AG04450 (cell line): ENCODE results near the gene PRKCZ. TPM values are rescaled to one million over a fixed set of nuclear protein-coding genes. Genes with fewer than 3 reads are reported as not detected.

Experiments used
- CTCF ChIA-PET: fragments of 300-600, 350-600 bp; formaldehyde crosslinking; extraction: SDS; loops from one replicate; lab custom pipeline; 2022; ENCODE audit warnings: antibody characterized with exemption, inconsistent platforms; lab: Charles Lee
- POLR2A ChIA-PET: fragments of 350-600 bp; formaldehyde crosslinking; extraction: SDS; loops from one replicate; lab custom pipeline; 2021; ENCODE audit warnings: antibody characterized with exemption, inconsistent platforms; lab: Yijun Ruan, JAX
- DNase-seq: peaks from one replicate; pipeline ENCODE4 v3.0.0-alpha.2; 2011; ENCODE audit warnings: low read depth, low spot score
- H3K27ac ChIP-seq: one replicate; pipeline ENCODE4 v1.5.1; 2012; ENCODE audit warnings: low read depth, low read length, control low read depth
- H3K27me3 ChIP-seq: one replicate; pipeline ENCODE4 v1.6.0; 2012; ENCODE audit warnings: low read length; ENCODE audit not compliant: control insufficient read depth, insufficient read depth
- H3K4me3 ChIP-seq: 2 replicates; pipeline ENCODE4 v1.5.1; 2011; ENCODE audit warnings: mild to moderate bottlenecking, low read depth, low read length, control low read depth
- H3K9me3 ChIP-seq: 2 replicates; pipeline ENCODE4 v1.5.1; 2012; ENCODE audit warnings: low read length; ENCODE audit not compliant: control insufficient read depth, insufficient read depth
- polyA plus RNA-seq: library from polyadenylated mRNA; depleted of rRNA; stranded (reverse); fragments of >200 nt; gene quantifications from 2 replicates; pipeline ENCODE4 v1.2.3, GENCODE V29; 2011
- TF ChIP-seq, protein P1 (sequence below): IDR thresholded peaks from 2 replicates; pipeline ENCODE4 v1.5.1; 2011; ENCODE audit warnings: low read depth, low read length, control low read depth, inconsistent platforms

PRKCZ gene
- polyA plus RNA-seq, 1 experiment: 3.0 TPM

DNA sequence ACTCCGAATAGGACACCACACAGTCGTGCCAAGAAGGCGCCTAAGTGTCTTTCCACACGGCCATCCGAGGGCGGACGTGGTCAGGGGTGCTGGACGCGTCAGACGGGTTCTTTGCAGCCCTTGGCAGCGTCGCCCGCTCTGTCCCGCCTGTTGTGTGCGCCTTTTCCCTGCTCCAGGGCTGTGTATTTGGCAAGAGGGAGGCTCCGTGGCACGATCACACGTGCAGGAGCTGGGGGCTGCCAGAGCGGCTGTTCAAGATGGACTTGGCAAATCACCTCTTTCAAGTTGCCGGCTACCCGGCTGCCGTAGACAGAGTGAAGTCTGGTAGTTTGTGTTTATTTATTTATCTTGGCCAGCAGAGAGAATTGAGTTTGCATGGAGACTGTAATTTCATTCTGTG is 31.9 kb downstream of the PRKCZ start:
- Histone ChIP-seq H3K27ac (no peak overlapping the region), H3K4me3 (no peak overlapping the region), H3K27me3 (peaks cover 3% of the 10 kb centered on the region), H3K9me3 (peaks cover 49% of the 10 kb centered on the region)
- TF ChIP-seq, protein P1, sequence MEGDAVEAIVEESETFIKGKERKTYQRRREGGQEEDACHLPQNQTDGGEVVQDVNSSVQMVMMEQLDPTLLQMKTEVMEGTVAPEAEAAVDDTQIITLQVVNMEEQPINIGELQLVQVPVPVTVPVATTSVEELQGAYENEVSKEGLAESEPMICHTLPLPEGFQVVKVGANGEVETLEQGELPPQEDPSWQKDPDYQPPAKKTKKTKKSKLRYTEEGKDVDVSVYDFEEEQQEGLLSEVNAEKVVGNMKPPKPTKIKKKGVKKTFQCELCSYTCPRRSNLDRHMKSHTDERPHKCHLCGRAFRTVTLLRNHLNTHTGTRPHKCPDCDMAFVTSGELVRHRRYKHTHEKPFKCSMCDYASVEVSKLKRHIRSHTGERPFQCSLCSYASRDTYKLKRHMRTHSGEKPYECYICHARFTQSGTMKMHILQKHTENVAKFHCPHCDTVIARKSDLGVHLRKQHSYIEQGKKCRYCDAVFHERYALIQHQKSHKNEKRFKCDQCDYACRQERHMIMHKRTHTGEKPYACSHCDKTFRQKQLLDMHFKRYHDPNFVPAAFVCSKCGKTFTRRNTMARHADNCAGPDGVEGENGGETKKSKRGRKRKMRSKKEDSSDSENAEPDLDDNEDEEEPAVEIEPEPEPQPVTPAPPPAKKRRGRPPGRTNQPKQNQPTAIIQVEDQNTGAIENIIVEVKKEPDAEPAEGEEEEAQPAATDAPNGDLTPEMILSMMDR: no peak
- ChIA-PET POLR2A (no interaction called here), CTCF (no interaction called here)
- no peak for DNase-seq

DNA sequence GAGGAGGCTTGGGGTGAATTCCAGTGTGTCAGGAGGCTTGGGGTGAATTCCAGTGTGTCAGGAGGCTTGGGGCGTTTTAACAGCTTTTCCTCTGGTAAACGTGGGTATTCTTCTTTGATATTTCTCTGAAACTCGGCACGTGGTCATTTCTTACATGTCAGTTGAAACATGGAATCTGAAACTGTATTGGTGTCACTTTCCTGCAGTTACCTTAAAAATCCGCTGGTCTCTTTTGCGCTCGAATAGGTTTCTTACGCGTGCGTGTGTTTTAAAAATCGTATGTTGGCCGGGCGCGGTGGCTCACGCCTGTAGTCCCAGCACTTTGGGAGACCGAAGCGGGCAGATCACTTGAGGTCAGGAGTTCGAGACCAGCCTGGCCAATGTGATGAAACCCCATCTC is 33.5 kb downstream of the PRKCZ start:
- CTCF ChIA-PET: no interaction called here

GRCh38 chr1:2084306-2084705 is 34.1 kb downstream of the PRKCZ start:
- Histone ChIP-seq H3K4me3 (no peak overlapping the region), H3K27ac (no peak overlapping the region), H3K27me3 (peaks cover 3% of the 10 kb centered on the region), H3K9me3 (peaks cover 28% of the 10 kb centered on the region)
- CTCF ChIA-PET: no interaction called here
- DNase-seq: no peak
- POLR2A ChIA-PET: no interaction called here
- TF ChIP-seq, protein P1: no peak

More for the DNA sequence above, 33.5 kb downstream of the PRKCZ start:
- Histone ChIP-seq H3K27ac (no peak overlapping the region), H3K4me3 (no peak overlapping the region), H3K9me3 (peaks cover 34% of the 10 kb centered on the region), H3K27me3 (peaks cover 3% of the 10 kb centered on the region)
- TF ChIP-seq, protein P1: no peak
- DNase-seq: no peak
- POLR2A ChIA-PET: no interaction called here

GRCh38 chr1:2085080-2085479 is 34.9 kb downstream of the PRKCZ start:
- Histone ChIP-seq H3K27ac (no peak overlapping the region), H3K4me3 (no peak overlapping the region), H3K27me3 (peaks cover 3% of the 10 kb centered on the region), H3K9me3 (peaks cover 20% of the 10 kb centered on the region)
- TF ChIP-seq, protein P1: no peak
- CTCF ChIA-PET: no interaction called here
- no peak for DNase-seq
- POLR2A ChIA-PET: no interaction called here

- ChIA-PET POLR2A (interaction anchor here (0.6 kb wide), 1 partner anchor 79 kb away, joined by 7 read pairs; no protein-coding TSS in a partner anchor), CTCF (no interaction called here)
Measured at GRCh38 chr1:2086446-2087078, 36.4 kb downstream of the PRKCZ start.

More at GRCh38 chr1:2086446-2087078, 36.4 kb downstream of the PRKCZ start:
- no peak overlapping the region for H3K4me3 ChIP-seq
- H3K27ac ChIP-seq: no peak overlapping the region
- no peak for DNase-seq
- TF ChIP-seq, protein P1: no peak
- H3K9me3 ChIP-seq: peaks cover 5% of the 10 kb centered on the region; the same call in 1 of the 2 replicates
- H3K27me3 ChIP-seq: peaks cover 6% of the 10 kb centered on the region
